SJCRH30 (cell line): ENCODE results near the gene TNIP2. TPM values are rescaled to one million over a fixed set of nuclear protein-coding genes. Genes with fewer than 3 reads are reported as not detected.
A peak's percentile ranks its signal among the peaks of the same experiment; 100 is the strongest.

ENCODE experiments used
- DNase-seq, 2 experiments: peaks; one replicate each; pipeline ENCODE4 v3.0.0-alpha.2; 2015 to 2020
- H3K27ac ChIP-seq: fragments of 250-450 bp; sonication (Bioruptor Pico); 2 replicates; pipeline ENCODE4 v1.5.1; 2020; ENCODE audit warnings: mild to moderate bottlenecking, moderate library complexity
- H3K27me3 ChIP-seq: fragments of 250-450 bp; sonication (Bioruptor Pico); 2 replicates; pipeline ENCODE4 v1.5.1; 2020; ENCODE audit warnings: mild to moderate bottlenecking, moderate library complexity
- H3K36me3 ChIP-seq: fragments of 250-450 bp; sonication (Bioruptor Pico); 2 replicates; pipeline ENCODE4 v1.5.1; 2020; ENCODE audit warnings: mild to moderate bottlenecking, moderate library complexity
- H3K4me1 ChIP-seq: fragments of 250-450 bp; sonication (Bioruptor Pico); 2 replicates; pipeline ENCODE4 v1.5.1; 2020; ENCODE audit warnings: mild to moderate bottlenecking, moderate library complexity
- H3K4me3 ChIP-seq: fragments of 250-450 bp; sonication (Bioruptor Pico); 2 replicates; pipeline ENCODE4 v1.5.1; 2020; ENCODE audit warnings: mild to moderate bottlenecking, moderate library complexity
- H3K9me3 ChIP-seq: fragments of 250-450 bp; sonication (Bioruptor Pico); replicated peaks from 2 replicates; pipeline ENCODE4 v1.5.1; 2020; ENCODE audit warnings: mild to moderate bottlenecking, moderate library complexity
- total RNA-seq: library from RNA; depleted of rRNA; stranded (reverse); fragments of >200 nt; shearing (Covaris generic); gene quantifications from 2 replicates; pipeline ENCODE4 v1.2.3, GENCODE V29; 2014

TNIP2 gene
- total RNA-seq, 1 experiment from 2014 or later, result 25.8 TPM

DNA sequence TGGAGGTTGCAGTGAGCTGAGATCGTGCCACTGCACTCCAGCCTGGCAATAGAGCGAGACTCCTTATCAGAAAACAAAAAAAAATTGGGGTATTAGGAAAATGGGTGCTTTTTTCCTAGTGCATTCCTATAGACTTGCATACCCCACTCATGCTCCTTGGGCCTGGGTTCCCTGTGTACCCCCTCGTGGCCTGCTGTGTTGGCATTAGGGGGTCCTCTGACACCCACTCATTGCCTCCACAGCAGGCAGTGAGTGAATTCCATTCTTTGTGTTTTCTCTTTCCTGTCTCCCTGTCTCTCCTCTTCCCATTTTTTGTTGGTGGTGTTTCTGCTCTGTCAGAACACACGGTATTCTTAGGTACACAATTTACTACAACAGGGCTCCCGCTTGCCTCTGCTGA, 42.8 kb downstream of the TNIP2 start:
- peaks cover 39% of the 10 kb centered on the region for H3K36me3 ChIP-seq
- H3K4me3 ChIP-seq, result no peak overlapping the region
- no peaks in the 10 kb centered on the region for H3K9me3 ChIP-seq
- H3K4me1 ChIP-seq, result no peaks in the 10 kb centered on the region
- no peaks in the 10 kb centered on the region for H3K27me3 ChIP-seq
- no peak for DNase-seq
- no peak overlapping the region for H3K27ac ChIP-seq

GRCh38 chr4:2712261-2712842, 43.8 kb downstream of the TNIP2 start:
- Histone ChIP-seq H3K4me3 (no peak overlapping the region), H3K9me3 (no peaks in the 10 kb centered on the region), H3K4me1 (no peaks in the 10 kb centered on the region), H3K27me3 (no peaks in the 10 kb centered on the region), H3K36me3 (peaks cover 39% of the 10 kb centered on the region), H3K27ac (no peak overlapping the region)
- DNase-seq, result peak in 1 of 2 experiments; percentile 22

GRCh38 chr4:2702770-2703169, 53.4 kb downstream of the TNIP2 start:
- no peak for DNase-seq
- H3K36me3 ChIP-seq, result peaks cover 70% of the 10 kb centered on the region

DNA sequence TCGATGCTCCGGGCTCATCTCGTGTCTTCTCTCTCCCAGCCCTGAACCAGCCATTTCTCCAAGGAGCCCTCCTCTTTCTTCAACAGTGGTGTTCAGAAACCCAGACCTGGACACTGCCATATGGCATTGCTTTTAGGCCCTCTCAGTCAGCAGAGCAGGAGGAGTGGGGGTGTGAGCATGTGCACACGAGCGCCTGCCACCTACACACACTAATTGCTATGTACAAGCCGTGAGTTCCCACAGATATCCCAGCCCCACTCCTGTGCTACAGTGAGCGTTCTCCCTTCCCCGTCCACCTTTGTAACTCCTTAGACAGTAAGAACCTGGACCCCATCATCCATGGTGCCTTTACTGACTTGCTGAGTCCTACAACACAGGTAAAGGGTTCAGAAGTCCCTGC, 53.8 kb downstream of the TNIP2 start:
- Histone ChIP-seq H3K36me3 (peaks cover 68% of the 10 kb centered on the region), H3K4me1 (no peaks in the 10 kb centered on the region), H3K27me3 (no peaks in the 10 kb centered on the region), H3K9me3 (no peaks in the 10 kb centered on the region), H3K4me3 (no peak overlapping the region), H3K27ac (no peak overlapping the region)
- DNase-seq, result no peak

More at GRCh38 chr4:2702770-2703169, 53.4 kb downstream of the TNIP2 start:
- no peaks in the 10 kb centered on the region for H3K9me3 ChIP-seq
- H3K4me1 ChIP-seq, result no peaks in the 10 kb centered on the region
- H3K27ac ChIP-seq, result no peak overlapping the region
- no peaks in the 10 kb centered on the region for H3K27me3 ChIP-seq
- no peak overlapping the region for H3K4me3 ChIP-seq

DNA sequence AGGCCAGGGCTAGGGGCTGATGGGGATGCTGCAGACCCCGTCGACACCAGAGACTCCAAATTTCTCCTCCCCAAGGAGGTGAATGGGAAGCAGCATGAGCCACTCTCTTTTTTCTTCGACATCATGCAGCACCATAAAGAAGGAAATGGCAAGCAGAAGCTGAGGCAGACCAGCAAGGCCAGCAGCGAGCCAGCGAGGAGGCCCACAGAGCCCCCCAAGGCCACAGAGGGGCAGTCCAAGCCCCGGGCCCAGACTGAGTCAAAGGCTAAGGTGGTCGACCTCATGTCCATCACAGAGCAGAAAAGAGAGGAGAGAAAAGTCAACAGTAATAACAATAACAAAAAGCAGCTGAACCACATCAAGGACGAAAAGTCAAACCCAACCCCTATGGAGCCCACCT, 56.1 kb downstream of the TNIP2 start:
- DNase-seq, result no peak
- no peak overlapping the region for H3K27ac ChIP-seq
- H3K9me3 ChIP-seq, result no peaks in the 10 kb centered on the region
- H3K27me3 ChIP-seq, result no peaks in the 10 kb centered on the region
- no peaks in the 10 kb centered on the region for H3K4me1 ChIP-seq
- H3K36me3 ChIP-seq, result peaks cover 75% of the 10 kb centered on the region
- no peak overlapping the region for H3K4me3 ChIP-seq

- H3K27me3 ChIP-seq, result no peaks in the 10 kb centered on the region
- H3K9me3 ChIP-seq, result no peaks in the 10 kb centered on the region
- no peak overlapping the region for H3K27ac ChIP-seq
- no peak overlapping the region for H3K4me3 ChIP-seq
- H3K4me1 ChIP-seq, result no peaks in the 10 kb centered on the region
- DNase-seq, result no peak
- H3K36me3 ChIP-seq, result peaks cover 76% of the 10 kb centered on the region
Observed at GRCh38 chr4:2699534-2699933, 56.6 kb downstream of the TNIP2 start.

DNA sequence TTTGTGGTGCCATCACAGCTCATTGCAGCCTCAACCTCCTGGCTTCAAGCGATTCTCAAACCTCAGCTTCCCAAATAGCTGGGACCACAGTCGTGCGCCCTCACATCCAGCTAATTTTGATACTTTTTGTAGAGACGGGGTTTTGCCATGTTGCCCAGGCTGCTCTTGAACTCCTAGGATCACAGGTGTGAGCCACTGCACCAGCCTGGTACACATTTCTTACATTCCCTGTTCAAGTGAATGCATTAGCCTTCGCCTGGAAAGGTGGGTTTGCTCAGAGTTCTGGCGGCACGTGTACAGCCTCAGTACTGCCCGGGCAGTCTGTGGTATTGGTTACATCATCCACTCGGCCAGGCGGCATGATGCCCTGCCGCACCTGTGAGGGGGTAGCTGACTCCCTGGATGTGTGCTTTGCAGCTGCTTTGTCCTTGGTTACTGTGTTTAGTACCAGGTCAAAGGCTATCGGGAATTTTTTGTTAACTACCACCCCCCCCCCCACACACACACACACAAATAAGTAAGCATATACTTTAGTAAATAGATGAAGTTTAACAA, 57.1 kb downstream of the TNIP2 start:
- Histone ChIP-seq H3K4me1 (no peaks in the 10 kb centered on the region), H3K27me3 (no peaks in the 10 kb centered on the region), H3K9me3 (no peaks in the 10 kb centered on the region), H3K36me3 (peaks cover 73% of the 10 kb centered on the region), H3K4me3 (no peak overlapping the region), H3K27ac (no peak overlapping the region)
- DNase-seq, result no peak

DNA sequence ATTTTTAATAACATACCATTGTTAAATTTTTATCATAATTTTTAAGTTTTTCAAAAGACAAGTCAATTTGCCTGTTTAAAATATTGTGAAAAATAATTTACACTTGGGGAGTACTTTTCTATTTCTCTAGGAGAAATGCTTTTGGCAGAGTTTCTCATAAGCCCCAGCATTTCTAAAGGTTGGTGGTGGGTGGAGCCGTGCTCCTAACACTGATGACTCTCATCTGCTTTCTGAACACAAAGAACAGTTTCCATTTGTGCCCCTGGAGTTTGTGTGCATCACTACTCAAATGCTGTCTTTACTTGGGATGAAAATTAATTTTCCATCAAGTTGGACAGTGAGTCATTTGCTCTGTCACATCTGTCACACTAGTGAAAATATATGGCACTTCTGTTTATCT, 57.6 kb downstream of the TNIP2 start:
- peaks cover 74% of the 10 kb centered on the region for H3K36me3 ChIP-seq
- DNase-seq, result no peak

GRCh38 chr4:2697995-2698414, 58.1 kb downstream of the TNIP2 start:
- DNase-seq, result no peak
- Histone ChIP-seq H3K4me3 (no peak overlapping the region), H3K4me1 (no peaks in the 10 kb centered on the region), H3K27me3 (no peaks in the 10 kb centered on the region), H3K36me3 (peaks cover 76% of the 10 kb centered on the region), H3K27ac (no peak overlapping the region), H3K9me3 (no peaks in the 10 kb centered on the region)

More for the DNA sequence above, 57.6 kb downstream of the TNIP2 start:
- H3K4me3 ChIP-seq, result no peak overlapping the region
- no peaks in the 10 kb centered on the region for H3K9me3 ChIP-seq
- no peaks in the 10 kb centered on the region for H3K27me3 ChIP-seq
- no peaks in the 10 kb centered on the region for H3K4me1 ChIP-seq
- H3K27ac ChIP-seq, result no peak overlapping the region

- Histone ChIP-seq H3K27me3 (no peaks in the 10 kb centered on the region), H3K9me3 (no peaks in the 10 kb centered on the region), H3K27ac (no peak overlapping the region), H3K4me1 (no peaks in the 10 kb centered on the region), H3K4me3 (no peak overlapping the region), H3K36me3 (peaks cover 68% of the 10 kb centered on the region)
- no peak for DNase-seq
Observed at GRCh38 chr4:2696423-2696822, 59.7 kb downstream of the TNIP2 start.

GRCh38 chr4:2695346-2696060, 60.6 kb downstream of the TNIP2 start:
- no peak for DNase-seq
- Histone ChIP-seq H3K27ac (no peak overlapping the region), H3K36me3 (peaks cover 70% of the 10 kb centered on the region), H3K4me3 (no peak overlapping the region), H3K27me3 (no peaks in the 10 kb centered on the region), H3K9me3 (no peaks in the 10 kb centered on the region), H3K4me1 (no peaks in the 10 kb centered on the region)

DNA sequence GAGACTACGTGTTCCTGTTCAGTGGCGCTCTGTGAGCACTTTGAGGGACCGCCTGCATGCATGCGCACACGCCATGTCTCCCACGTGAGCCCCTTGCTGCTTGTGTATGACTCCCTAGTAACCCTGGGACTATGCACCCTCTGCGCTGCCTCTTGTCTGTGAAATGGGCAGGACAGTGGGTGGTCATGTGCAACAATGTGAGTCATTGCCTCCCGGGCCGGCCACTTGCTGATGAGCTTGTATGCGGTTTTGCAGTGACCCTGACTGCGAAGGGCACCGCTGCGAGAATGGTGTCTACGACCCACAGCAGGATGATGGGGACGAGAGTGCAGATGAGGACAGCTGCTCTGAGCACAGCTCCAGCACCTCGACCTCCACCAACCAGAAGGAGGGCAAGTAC, 61.4 kb downstream of the TNIP2 start:
- H3K4me3 ChIP-seq, result no peak overlapping the region
- DNase-seq, result no peak
- H3K36me3 ChIP-seq, result peaks cover 69% of the 10 kb centered on the region
- H3K27me3 ChIP-seq, result no peaks in the 10 kb centered on the region
- no peaks in the 10 kb centered on the region for H3K9me3 ChIP-seq
- H3K27ac ChIP-seq, result no peak overlapping the region
- no peaks in the 10 kb centered on the region for H3K4me1 ChIP-seq

DNA sequence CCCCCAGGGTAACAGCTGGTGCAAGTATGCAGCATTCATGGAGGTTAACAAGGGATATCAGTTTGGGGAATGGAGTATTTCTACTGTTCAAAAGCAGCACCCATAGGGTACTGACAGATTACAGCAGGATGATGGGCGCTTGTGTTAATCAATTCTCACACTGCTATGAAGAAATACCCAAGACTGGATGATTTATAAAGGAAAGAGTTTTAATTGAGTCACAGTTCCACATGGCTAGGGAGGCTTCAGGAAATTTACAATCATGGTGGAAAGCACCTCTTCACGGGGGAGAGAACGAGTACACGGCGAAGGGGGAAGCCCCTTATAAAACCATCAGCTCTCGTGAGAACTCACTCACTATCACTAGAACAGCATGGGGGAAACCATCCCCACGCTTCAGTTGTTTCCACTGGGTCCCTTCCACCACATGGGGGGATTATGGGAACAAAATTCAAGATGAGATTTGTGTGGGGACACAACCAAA, 64.1 kb downstream of the TNIP2 start:
- Histone ChIP-seq H3K9me3 (no peaks in the 10 kb centered on the region), H3K27ac (no peak overlapping the region), H3K36me3 (peaks cover 60% of the 10 kb centered on the region), H3K4me3 (no peak overlapping the region), H3K4me1 (no peaks in the 10 kb centered on the region), H3K27me3 (no peaks in the 10 kb centered on the region)
- DNase-seq, result peak in 1 of 2 experiments; percentile 23
